ENCODE measurements around the gene HID1. TPM values are rescaled to one million over a fixed set of nuclear protein-coding genes. Genes with fewer than 3 reads are reported as not detected.
"Not testable (repeated sequence)": the region's sequence is repeated elsewhere in the genome, so short reads cannot be mapped to it uniquely, and the experiment has no call there.

The HID1 gene
- total RNA-seq, 1 donor from 2014 or later = 157 TPM

- Mint-ChIP-seq H3K27ac (ENCODE audit: unreplicated experiment) (peak overlapping the region; percentile 97), H3K9me3 (ENCODE audit: unreplicated experiment) (no peaks in the 10 kb centered on the region), H3K36me3 (ENCODE audit: low read depth, unreplicated experiment) (peaks cover 7% of the 10 kb centered on the region), H3K4me1 (ENCODE audit: unreplicated experiment) (peaks cover 22% of the 10 kb centered on the region), H3K4me3 (ENCODE audit: unreplicated experiment) (peak overlapping the region; percentile 18), H3K27me3 (ENCODE audit: unreplicated experiment) (peaks cover 6% of the 10 kb centered on the region)
- TF ChIP-seq, protein P1, sequence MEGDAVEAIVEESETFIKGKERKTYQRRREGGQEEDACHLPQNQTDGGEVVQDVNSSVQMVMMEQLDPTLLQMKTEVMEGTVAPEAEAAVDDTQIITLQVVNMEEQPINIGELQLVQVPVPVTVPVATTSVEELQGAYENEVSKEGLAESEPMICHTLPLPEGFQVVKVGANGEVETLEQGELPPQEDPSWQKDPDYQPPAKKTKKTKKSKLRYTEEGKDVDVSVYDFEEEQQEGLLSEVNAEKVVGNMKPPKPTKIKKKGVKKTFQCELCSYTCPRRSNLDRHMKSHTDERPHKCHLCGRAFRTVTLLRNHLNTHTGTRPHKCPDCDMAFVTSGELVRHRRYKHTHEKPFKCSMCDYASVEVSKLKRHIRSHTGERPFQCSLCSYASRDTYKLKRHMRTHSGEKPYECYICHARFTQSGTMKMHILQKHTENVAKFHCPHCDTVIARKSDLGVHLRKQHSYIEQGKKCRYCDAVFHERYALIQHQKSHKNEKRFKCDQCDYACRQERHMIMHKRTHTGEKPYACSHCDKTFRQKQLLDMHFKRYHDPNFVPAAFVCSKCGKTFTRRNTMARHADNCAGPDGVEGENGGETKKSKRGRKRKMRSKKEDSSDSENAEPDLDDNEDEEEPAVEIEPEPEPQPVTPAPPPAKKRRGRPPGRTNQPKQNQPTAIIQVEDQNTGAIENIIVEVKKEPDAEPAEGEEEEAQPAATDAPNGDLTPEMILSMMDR (IDR thresholded peaks at IDR 0.05; ENCODE audit: unreplicated experiment) = no peak
- peak; percentile 66 for DNase-seq (ENCODE audit: low spot score)
These were observed 38.3 kb upstream of the HID1 start for GRCh38 chr17:75010683-75011400.

- Mint-ChIP-seq H3K27ac (ENCODE audit: unreplicated experiment) (no peak overlapping the region), H3K4me1 (ENCODE audit: unreplicated experiment) (peaks cover 22% of the 10 kb centered on the region), H3K9me3 (ENCODE audit: unreplicated experiment) (no peaks in the 10 kb centered on the region), H3K4me3 (ENCODE audit: unreplicated experiment) (no peak overlapping the region), H3K27me3 (ENCODE audit: unreplicated experiment) (peaks cover 6% of the 10 kb centered on the region), H3K36me3 (ENCODE audit: low read depth, unreplicated experiment) (peaks cover 16% of the 10 kb centered on the region)
- no peak for DNase-seq (ENCODE audit: low spot score)
- TF ChIP-seq, protein P1 (IDR thresholded peaks at IDR 0.05; ENCODE audit: unreplicated experiment) = no peak
These were observed 36.7 kb upstream of the HID1 start for GRCh38 chr17:75009139-75009724.

DNA sequence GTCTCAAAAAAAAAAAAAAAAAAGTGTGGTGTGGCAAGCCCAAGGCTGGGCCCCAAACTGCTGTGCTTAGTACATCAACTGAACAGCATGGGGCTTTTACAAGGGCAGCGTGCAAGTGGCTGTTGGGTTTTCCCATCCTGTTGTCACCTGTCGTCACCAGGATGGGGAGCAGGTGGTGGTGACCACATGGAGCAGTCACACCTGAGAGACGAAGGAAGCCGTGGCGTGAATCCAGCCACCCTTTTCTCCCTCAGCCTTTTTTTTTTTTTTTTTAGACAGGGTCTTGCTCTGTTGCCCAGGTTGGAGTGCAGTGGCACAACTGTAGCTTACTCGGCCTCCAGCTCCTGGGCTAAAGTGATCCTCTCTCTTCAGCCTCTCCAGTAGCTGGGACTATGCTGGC is 35.8 kb upstream of the HID1 start:
- peaks cover 6% of the 10 kb centered on the region for H3K27me3 Mint-ChIP-seq (ENCODE audit: unreplicated experiment)
- no peak overlapping the region for H3K4me3 Mint-ChIP-seq (ENCODE audit: unreplicated experiment)
- H3K4me1 Mint-ChIP-seq (ENCODE audit: unreplicated experiment) = peaks cover 16% of the 10 kb centered on the region
- H3K27ac Mint-ChIP-seq (ENCODE audit: unreplicated experiment) = no peak overlapping the region
- no peak for DNase-seq (ENCODE audit: low spot score)
- H3K36me3 Mint-ChIP-seq (ENCODE audit: low read depth, unreplicated experiment) = peaks cover 19% of the 10 kb centered on the region
- TF ChIP-seq, protein P1 (IDR thresholded peaks at IDR 0.05; ENCODE audit: unreplicated experiment) = no peak
- H3K9me3 Mint-ChIP-seq (ENCODE audit: unreplicated experiment) = no peaks in the 10 kb centered on the region

GRCh38 chr17:75006653-75007052 is 34.1 kb upstream of the HID1 start:
- Mint-ChIP-seq H3K36me3 (ENCODE audit: low read depth, unreplicated experiment) (peaks cover 21% of the 10 kb centered on the region), H3K4me1 (ENCODE audit: unreplicated experiment) (peaks cover 8% of the 10 kb centered on the region), H3K27me3 (ENCODE audit: unreplicated experiment) (peaks cover 5% of the 10 kb centered on the region), H3K4me3 (ENCODE audit: unreplicated experiment) (no peak overlapping the region), H3K9me3 (ENCODE audit: unreplicated experiment) (no peaks in the 10 kb centered on the region), H3K27ac (ENCODE audit: unreplicated experiment) (no peak overlapping the region)
- TF ChIP-seq, protein P1 (IDR thresholded peaks at IDR 0.05; ENCODE audit: unreplicated experiment) = no peak
- DNase-seq (ENCODE audit: low spot score) = no peak

DNA sequence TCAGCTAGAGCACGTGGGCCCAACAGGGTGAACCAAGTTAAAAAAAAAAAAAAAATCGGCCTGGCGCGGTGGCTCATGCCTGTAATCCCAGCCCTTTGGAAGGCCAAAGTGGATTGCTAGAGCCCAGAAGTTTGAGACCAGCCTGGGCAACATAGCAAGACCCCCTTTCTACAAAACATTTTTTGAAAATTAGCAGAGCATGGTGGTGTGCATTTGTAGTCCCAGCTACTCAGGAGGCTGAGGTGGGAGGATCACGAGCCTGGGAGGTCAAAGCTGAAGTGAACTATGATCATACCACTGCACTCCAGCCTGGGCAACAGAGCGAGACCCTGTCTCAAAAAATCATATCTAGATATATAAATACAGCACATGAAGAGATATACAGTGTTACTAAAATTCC is 33.5 kb upstream of the HID1 start:
- H3K4me1 Mint-ChIP-seq (ENCODE audit: unreplicated experiment); DNase-seq (ENCODE audit: low spot score): not testable (repeated sequence)

More for the DNA sequence above, 33.5 kb upstream of the HID1 start:
- H3K36me3 Mint-ChIP-seq (ENCODE audit: low read depth, unreplicated experiment) = peaks cover 22% of the 10 kb centered on the region
- not testable (repeated sequence) for H3K27ac Mint-ChIP-seq (ENCODE audit: unreplicated experiment); H3K4me3 Mint-ChIP-seq (ENCODE audit: unreplicated experiment); H3K27me3 Mint-ChIP-seq (ENCODE audit: unreplicated experiment); H3K9me3 Mint-ChIP-seq (ENCODE audit: unreplicated experiment)

Data from endothelial cell (in vitro differentiated cells).